Transverse colon (tissue), 4 donors: ENCODE measurements around the gene TCAP. TPM values are rescaled to one million over a fixed set of nuclear protein-coding genes. Genes with fewer than 3 reads are reported as not detected.

Experiments
- DNase-seq: peaks from one replicate; pipeline ENCODE4 v3.0.0-alpha.2; 2019
- H3K27ac ChIP-seq, 4 donors: fragments of 200-600 bp; sonication (generic); 2 replicates each; pipeline ENCODE4 v1.5.1; 2016 to 2018; ENCODE audit warnings: inconsistent platforms in 4 of 4
- H3K27me3 ChIP-seq: fragments of 200-600 bp; sonication (generic); 2 replicates; pipeline ENCODE4 v1.5.1; 2017; ENCODE audit warnings: inconsistent platforms
- H3K36me3 ChIP-seq, 4 donors: fragments of 200-600 bp; sonication (generic); 2 replicates each; pipeline ENCODE4 v1.5.1; 2017 to 2019; ENCODE audit warnings: inconsistent platforms in 4 of 4
- H3K4me1 ChIP-seq, 4 donors: fragments of 200-600 bp; sonication (generic); 2 replicates each; pipeline ENCODE4 v1.5.1; 2017 to 2020; ENCODE audit warnings: inconsistent platforms in 4 of 4
- H3K4me3 ChIP-seq, 4 donors: fragments of 200-600 bp; sonication (generic); 1 replicate in 1 of 4; 2 replicates in 3 of 4; pipeline versions ENCODE4 v1.5.1 to v1.6.1; 2017 to 2019; ENCODE audit warnings: inconsistent platforms in 4 of 4
- H3K9me3 ChIP-seq, 2 donors: fragments of 200-600 bp; sonication (generic); 2 replicates each; pipeline ENCODE4 v1.5.1; 2017 to 2019; ENCODE audit warnings: inconsistent platforms in 2 of 2
- EP300 ChIP-seq: sonication (generic); formaldehyde crosslinking; IDR thresholded peaks from one replicate; pipeline ENCODE4 v1.6.1; 2017; ENCODE audit warnings: antibody characterized with exemption, low read depth
- POLR2A ChIP-seq: fragments of 450-650 bp; IDR thresholded peaks from one replicate; pipeline ENCODE4 v1.6.1; 2016; ENCODE audit warnings: antibody characterized with exemption, mild to moderate bottlenecking, moderate library complexity
- POLR2AphosphoS5 ChIP-seq, 3 donors: sonication (generic); formaldehyde crosslinking; IDR thresholded peaks; one replicate each; pipeline ENCODE4 v1.6.1; 2016; ENCODE audit warnings: antibody characterized with exemption in 3 of 3
- WGBS, 2 donors: methylation state at CpG; one replicate each; pipeline ENCODE4 v1.1.5; 2018; ENCODE audit warnings: low coverage in 1 of 2; 5-methylcytosine and 5-hydroxymethylcytosine counted together
- in situ Hi-C, 4 donors: fragments of 200-750 bp; cut with MboI; loops; one replicate each; pipeline versions ENCODE4 v1.15.0 to v1.15.1; 2017; ENCODE audit warnings: low sequenced_read_pairs in 3 of 4, low pct_ligation_motif_present in 1 of 4, low pct_unique_long_range_greater_than_20kb in 1 of 4
- intact Hi-C: fragments of 100-400 bp; cut with DNase I; formaldehyde crosslinking; loops from one replicate; pipeline ENCODE4 v1.15.1; 2023; ENCODE audit warnings: low total_unique reads
- total RNA-seq, 4 donors: library from RNA; depleted of rRNA; stranded (reverse); fragments of >200 nt; gene quantifications; one replicate each; pipeline ENCODE4 v1.1.0, GENCODE V29; 2016
- TF ChIP-seq, protein P1 (sequence below), 5 experiments: fragments of 200-600 bp in 3 of 5; fragments of 450-650 bp in 2 of 5; sonication (generic) in 3 of 5; IDR thresholded peaks; 1 replicate in 2 of 5; 2 replicates in 3 of 5; pipeline ENCODE4 v1.5.1; 2016 to 2017; ENCODE audit warnings: antibody characterized with exemption in 5 of 5, inconsistent platforms in 3 of 5, mild to moderate bottlenecking in 2 of 5, moderate library complexity in 1 of 5

TCAP gene
- total RNA-seq, 4 donors from 2014 or later: 0.64 to 1.9 TPM; not detected in 2

DNA sequence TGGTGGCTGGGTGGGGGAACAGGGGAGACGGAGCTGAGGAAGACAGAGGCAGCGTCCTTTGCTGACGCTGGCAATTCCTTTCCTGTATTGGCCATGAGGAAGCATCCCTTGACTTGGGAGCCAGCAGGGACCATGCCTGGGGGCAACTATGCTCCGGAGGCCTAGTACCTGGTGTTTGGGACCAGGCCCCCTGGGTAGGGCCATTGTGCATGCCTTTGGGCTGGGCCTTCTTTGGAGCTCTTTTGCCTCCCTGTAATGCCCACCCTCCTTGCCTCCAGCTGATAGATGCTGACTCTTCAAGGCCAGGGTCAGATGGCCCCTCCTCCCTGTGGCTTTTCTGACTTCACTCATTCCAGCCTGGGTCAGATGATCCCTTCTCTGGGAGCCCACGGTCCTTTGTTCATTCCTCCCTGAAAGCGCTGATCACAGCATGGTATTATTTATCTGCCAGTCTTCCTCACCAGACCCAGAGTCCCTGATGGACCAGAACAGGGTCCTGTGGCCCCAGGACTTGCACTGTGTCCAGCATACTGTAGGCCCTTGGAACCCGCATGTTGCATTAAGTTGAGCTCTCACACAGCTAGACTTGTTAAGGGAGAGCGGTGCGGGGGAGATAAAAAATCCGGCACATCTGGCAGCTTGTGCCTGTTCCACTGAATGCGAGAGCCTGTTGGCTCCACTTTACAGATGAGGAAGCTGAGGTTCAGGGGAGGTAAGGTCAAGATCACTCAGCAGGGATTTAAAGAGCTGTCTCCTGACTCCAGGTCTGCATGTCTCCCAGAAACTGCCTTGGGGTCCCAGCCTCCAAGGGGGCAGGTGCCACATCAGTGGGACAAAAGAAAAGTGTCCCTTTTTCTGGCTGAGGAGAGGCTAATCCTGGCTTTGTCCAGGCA is 25.3 kb upstream of the TCAP start:
- Histone ChIP-seq H3K36me3 (no peaks in the 10 kb centered on the region), H3K27ac (no peak overlapping the region)
- 92% methylated on average over 11 of the region's 11 CpGs; no CpG with 5 or more reads in 1 of the 2 donors for WGBS, 2 donors

DNA sequence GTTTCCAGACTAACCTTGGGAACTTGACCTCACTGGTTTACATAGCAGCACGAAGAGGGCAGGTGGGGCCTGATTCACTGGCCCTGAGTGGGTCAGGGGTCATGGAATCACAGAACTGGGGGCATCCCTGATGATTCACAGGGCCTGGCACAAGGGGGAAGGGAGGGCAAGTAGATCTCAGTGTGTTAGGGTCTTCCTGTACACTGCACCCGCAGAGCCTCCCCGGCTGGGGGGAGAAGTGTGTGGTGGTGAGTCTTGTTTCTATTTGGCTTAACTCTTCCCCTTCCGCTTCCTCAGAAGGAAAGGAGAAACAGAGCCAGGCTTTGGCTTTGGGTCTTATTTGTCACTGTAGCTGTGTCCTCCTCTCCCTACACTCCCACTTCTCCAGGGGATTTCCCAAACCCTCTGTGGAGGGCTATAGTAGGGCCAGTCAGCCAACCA is 24.5 kb upstream of the TCAP start:
- H3K4me1 ChIP-seq: peaks cover 16 to 60% (median 42%) of the 10 kb centered on the region in 4 donors
- H3K9me3 ChIP-seq: no peaks in the 10 kb centered on the region
- no peak overlapping the region for H3K4me3 ChIP-seq
- H3K36me3 ChIP-seq: no peaks in the 10 kb centered on the region
- DNase-seq: no peak
- TF ChIP-seq POLR2A (no peak), POLR2AphosphoS5 (IDR thresholded peaks at IDR 0.05) (no peak)
- in situ Hi-C loops (loop anchor here in 1 of 4 donors (25.0 kb wide), 1 partner anchor 97 kb away; the partner anchor contains the start of genes GRB7 and MIEN1), intact Hi-C loops (no loop called here)
- H3K27me3 ChIP-seq: no peaks in the 10 kb centered on the region
- 39% methylated on average over 4 of the region's 4 CpGs; no CpG with 5 or more reads in 1 of the 2 donors for WGBS, 2 donors
- no peak overlapping the region for H3K27ac ChIP-seq

More for the DNA sequence above, 25.3 kb upstream of the TCAP start:
- intact Hi-C loops: loop anchor here (10.0 kb wide), 1 partner anchor 115 kb away; no protein-coding TSS in a partner anchor
- in situ Hi-C loops: loop anchor here in 1 of 4 donors (25.0 kb wide), 1 partner anchor 97 kb away; the partner anchor contains the start of genes GRB7 and MIEN1
- no peak for DNase-seq
- no peaks in the 10 kb centered on the region for H3K27me3 ChIP-seq
- TF ChIP-seq, protein P1, sequence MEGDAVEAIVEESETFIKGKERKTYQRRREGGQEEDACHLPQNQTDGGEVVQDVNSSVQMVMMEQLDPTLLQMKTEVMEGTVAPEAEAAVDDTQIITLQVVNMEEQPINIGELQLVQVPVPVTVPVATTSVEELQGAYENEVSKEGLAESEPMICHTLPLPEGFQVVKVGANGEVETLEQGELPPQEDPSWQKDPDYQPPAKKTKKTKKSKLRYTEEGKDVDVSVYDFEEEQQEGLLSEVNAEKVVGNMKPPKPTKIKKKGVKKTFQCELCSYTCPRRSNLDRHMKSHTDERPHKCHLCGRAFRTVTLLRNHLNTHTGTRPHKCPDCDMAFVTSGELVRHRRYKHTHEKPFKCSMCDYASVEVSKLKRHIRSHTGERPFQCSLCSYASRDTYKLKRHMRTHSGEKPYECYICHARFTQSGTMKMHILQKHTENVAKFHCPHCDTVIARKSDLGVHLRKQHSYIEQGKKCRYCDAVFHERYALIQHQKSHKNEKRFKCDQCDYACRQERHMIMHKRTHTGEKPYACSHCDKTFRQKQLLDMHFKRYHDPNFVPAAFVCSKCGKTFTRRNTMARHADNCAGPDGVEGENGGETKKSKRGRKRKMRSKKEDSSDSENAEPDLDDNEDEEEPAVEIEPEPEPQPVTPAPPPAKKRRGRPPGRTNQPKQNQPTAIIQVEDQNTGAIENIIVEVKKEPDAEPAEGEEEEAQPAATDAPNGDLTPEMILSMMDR (IDR thresholded peaks at IDR 0.05): no peak
- TF ChIP-seq EP300 (no peak), POLR2A (no peak), POLR2AphosphoS5 (IDR thresholded peaks at IDR 0.05) (no peak)
- H3K4me3 ChIP-seq: no peak overlapping the region
- no peaks in the 10 kb centered on the region for H3K9me3 ChIP-seq
- H3K4me1 ChIP-seq: peaks cover 17 to 68% (median 44%) of the 10 kb centered on the region in 4 donors

DNA sequence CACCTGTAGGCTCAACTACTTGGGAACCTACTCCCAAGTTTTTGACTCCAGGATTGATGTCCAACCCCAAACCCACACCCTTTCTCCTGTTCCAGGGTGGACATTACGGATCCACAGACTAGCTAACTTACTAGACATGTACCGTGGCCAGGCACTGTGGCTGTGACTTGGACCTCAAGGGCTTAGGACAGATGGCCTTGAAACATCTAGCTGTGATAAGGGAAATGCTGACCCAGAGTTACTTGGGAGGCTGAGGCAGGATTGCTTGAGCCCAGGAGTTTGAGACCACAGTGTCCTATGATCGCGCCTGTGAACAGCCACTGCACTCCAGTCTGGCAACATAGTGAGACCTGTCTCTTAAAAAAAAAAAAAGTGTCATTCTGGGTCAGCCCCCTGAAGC is 24.1 kb upstream of the TCAP start:
- TF ChIP-seq, protein P1 (IDR thresholded peaks at IDR 0.05): no peak
- TF ChIP-seq EP300 (no peak), POLR2A (no peak), POLR2AphosphoS5 (IDR thresholded peaks at IDR 0.05) (no peak)
- peaks cover 16 to 55% (median 38%) of the 10 kb centered on the region in 4 donors for H3K4me1 ChIP-seq
- in situ Hi-C loops (loop anchor here in 1 of 4 donors (25.0 kb wide), 1 partner anchor 96 kb away; the partner anchor contains the start of genes GRB7 and MIEN1), intact Hi-C loops (no loop called here)
- H3K36me3 ChIP-seq: no peaks in the 10 kb centered on the region
- no peaks in the 10 kb centered on the region for H3K9me3 ChIP-seq
- no peak overlapping the region for H3K4me3 ChIP-seq
- WGBS, 2 donors: 91% methylated on average over 4 of the region's 4 CpGs; no CpG with 5 or more reads in 1 of the 2 donors
- H3K27me3 ChIP-seq: no peaks in the 10 kb centered on the region
- no peak for DNase-seq
- H3K27ac ChIP-seq: no peak overlapping the region

DNA sequence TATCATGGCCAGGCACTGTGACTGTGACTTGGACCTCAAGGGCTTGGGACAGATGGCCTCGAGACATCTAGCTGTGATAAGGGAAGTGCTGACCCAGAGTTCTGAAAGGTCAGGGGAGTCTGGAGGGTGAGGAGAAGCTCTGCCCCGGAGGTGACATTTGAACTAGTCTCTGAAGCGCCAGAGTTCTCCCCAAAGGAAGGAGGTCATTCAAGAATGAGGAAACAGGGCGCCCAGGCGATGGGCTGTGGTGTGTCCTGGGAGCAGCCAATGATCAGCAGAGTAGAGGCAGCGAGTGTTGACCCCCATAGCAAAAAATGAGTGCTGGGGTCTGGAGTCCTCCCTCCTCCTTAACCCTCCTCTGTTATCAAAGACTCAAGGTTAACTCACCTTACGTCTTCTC is 23.3 kb upstream of the TCAP start:
- Histone ChIP-seq H3K9me3 (no peaks in the 10 kb centered on the region), H3K36me3 (no peaks in the 10 kb centered on the region), H3K4me1 (peaks cover 11 to 48% (median 31%) of the 10 kb centered on the region in 4 donors), H3K4me3 (no peak overlapping the region), H3K27me3 (no peaks in the 10 kb centered on the region), H3K27ac (no peak overlapping the region)
- no peak for DNase-seq
- WGBS, 2 donors: 73% methylated on average over 7 of the region's 7 CpGs; no CpG with 5 or more reads in 1 of the 2 donors
- in situ Hi-C loops: loop anchor here in 1 of 4 donors (25.0 kb wide), 1 partner anchor 95 kb away; the partner anchor contains the start of genes GRB7 and MIEN1
- intact Hi-C loops: no loop called here
- TF ChIP-seq, protein P1 (IDR thresholded peaks at IDR 0.05): no peak
- TF ChIP-seq POLR2AphosphoS5 (IDR thresholded peaks at IDR 0.05): no peak
- no peak for TF ChIP-seq POLR2A
- TF ChIP-seq EP300: no peak
